Measurements from ENCODE around the gene C9. TPM values are rescaled to one million over a fixed set of nuclear protein-coding genes. Genes with fewer than 3 reads are reported as not detected.

The C9 gene
- total RNA-seq = under 1 TPM in 1 of 2 donors, not detected in 1; 0.57 TPM

DNA sequence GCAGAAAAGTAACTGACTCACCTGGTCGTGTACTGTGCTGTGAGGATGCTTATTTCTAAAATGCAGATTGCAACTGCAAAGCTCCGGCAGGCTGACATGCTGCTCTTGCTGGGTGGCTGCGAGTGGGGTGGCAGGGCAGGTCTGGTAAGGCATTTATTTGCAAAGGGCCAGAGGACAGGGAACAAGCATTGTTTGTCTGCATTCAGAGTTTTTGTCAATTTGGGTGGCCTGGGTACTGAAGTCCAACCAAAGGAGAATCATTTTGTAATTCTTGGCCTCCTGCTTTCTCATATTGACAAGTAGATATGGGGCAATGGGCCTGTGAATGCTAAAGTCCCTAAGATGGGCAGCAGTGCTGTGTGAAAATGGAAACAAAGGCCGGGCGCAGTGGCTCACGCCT lies at the start of gene C9:
Gene C9 (minus strand): TSS at position 129 of the 400 bp plus-strand sequence. CDS start 31 bp downstream, at position 98.
- Histone ChIP-seq H3K4me3 (no peak within 1 kb of the TSS), H3K9me3 (no peaks in the 10 kb centered on the region), H3K36me3 (no peaks in the 10 kb centered on the region), H3K9ac (ENCODE audit: low read depth in 2 of 2, low read length in 2 of 2) (no peak within 1 kb of the TSS), H3K27ac (no peak within 1 kb of the TSS), H3K27me3 (no peaks in the 10 kb centered on the region), H3K4me1 (no peaks in the 10 kb centered on the region)
- intact Hi-C loops (cut with DNase I) = no loop called here
- DNase-seq = no peak
- no peak for TF ChIP-seq CTCF (IDR thresholded peaks at IDR 0.05)

GRCh38 chr5:39413771-39414170 lies 49.5 kb upstream of the C9 start:
- DNase-seq = no peak
- Histone ChIP-seq H3K27ac (no peak overlapping the region), H3K9ac (ENCODE audit: low read depth in 2 of 2, low read length in 2 of 2) (no peak overlapping the region), H3K4me1 (no peaks in the 10 kb centered on the region), H3K27me3 (no peaks in the 10 kb centered on the region), H3K9me3 (no peaks in the 10 kb centered on the region), H3K36me3 (no peaks in the 10 kb centered on the region), H3K4me3 (no peak overlapping the region)
- no peak for TF ChIP-seq CTCF (IDR thresholded peaks at IDR 0.05)
- intact Hi-C loops (cut with DNase I) = no loop called here

GRCh38 chr5:39412721-39413394 lies 48.6 kb upstream of the C9 start:
- intact Hi-C loops (cut with DNase I) = no loop called here
- no peak for TF ChIP-seq CTCF (IDR thresholded peaks at IDR 0.05)
- Histone ChIP-seq H3K4me3 (no peak overlapping the region), H3K4me1 (no peaks in the 10 kb centered on the region), H3K9ac (ENCODE audit: low read depth in 2 of 2, low read length in 2 of 2) (no peak overlapping the region), H3K36me3 (no peaks in the 10 kb centered on the region), H3K27me3 (no peaks in the 10 kb centered on the region), H3K27ac (no peak overlapping the region), H3K9me3 (no peaks in the 10 kb centered on the region)
- DNase-seq = no peak

GRCh38 chr5:39411985-39412384 lies 47.7 kb upstream of the C9 start:
- no peak overlapping the region for H3K27ac ChIP-seq
- H3K4me3 ChIP-seq = no peak overlapping the region
- no peaks in the 10 kb centered on the region for H3K4me1 ChIP-seq
- no peak for TF ChIP-seq CTCF (IDR thresholded peaks at IDR 0.05)
- no peak overlapping the region for H3K9ac ChIP-seq (ENCODE audit: low read depth in 2 of 2, low read length in 2 of 2)
- H3K36me3 ChIP-seq = no peaks in the 10 kb centered on the region
- no peak for DNase-seq
- no peaks in the 10 kb centered on the region for H3K9me3 ChIP-seq
- H3K27me3 ChIP-seq = no peaks in the 10 kb centered on the region
- intact Hi-C loops (cut with DNase I) = no loop called here

- Histone ChIP-seq H3K27ac (peak overlapping the region; percentile 2), H3K9ac (ENCODE audit: low read depth in 2 of 2, low read length in 2 of 2) (no peak overlapping the region), H3K4me1 (no peaks in the 10 kb centered on the region), H3K27me3 (no peaks in the 10 kb centered on the region), H3K9me3 (no peaks in the 10 kb centered on the region), H3K4me3 (no peak overlapping the region), H3K36me3 (no peaks in the 10 kb centered on the region)
- TF ChIP-seq CTCF (IDR thresholded peaks at IDR 0.05) = no peak
- intact Hi-C loops (cut with DNase I) = no loop called here
- no peak for DNase-seq
These were observed 46.8 kb upstream of the C9 start for GRCh38 chr5:39411061-39411460.
